CD4-positive, alpha-beta T cell treated with Interleukin-4 for 4 hours (primary cell): ENCODE results near the gene NDUFA13.

Experiments used
- DNase-seq: peaks from one replicate; pipeline ENCODE4 v3.0.0-alpha.2; 2020

The NDUFA13 gene

DNA sequence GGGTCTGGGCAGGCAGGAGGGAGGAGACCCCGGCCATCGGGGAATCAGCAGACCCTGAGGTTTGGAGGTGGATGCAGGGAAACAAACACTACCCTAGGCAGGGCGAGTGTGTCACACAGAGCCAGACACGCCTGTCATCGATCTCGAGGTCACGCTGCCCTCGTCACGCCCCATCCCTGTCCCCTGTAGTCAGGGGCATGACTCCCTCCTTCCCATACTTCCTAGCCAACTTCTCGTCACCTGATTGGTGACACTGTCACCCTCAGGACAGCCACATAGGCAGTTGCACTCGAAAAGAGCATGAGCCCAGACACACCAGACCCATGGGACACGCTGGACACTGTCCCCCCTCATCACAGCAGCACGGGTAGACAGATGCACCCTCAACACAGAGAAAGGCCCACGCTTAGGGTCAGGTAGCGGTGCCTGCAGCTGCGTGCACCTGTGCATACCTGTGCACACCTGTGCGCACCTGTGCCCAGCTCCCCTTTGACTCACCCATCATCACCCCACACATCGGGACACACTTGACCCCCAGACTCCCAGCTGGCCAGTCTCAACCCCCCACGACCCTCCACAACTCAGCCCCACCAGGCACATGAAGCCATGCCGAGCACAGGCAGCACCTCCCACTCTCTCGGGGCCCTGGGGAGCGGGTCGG is 33.9 kb downstream of the NDUFA13 start:
- DNase-seq = no peak

DNA sequence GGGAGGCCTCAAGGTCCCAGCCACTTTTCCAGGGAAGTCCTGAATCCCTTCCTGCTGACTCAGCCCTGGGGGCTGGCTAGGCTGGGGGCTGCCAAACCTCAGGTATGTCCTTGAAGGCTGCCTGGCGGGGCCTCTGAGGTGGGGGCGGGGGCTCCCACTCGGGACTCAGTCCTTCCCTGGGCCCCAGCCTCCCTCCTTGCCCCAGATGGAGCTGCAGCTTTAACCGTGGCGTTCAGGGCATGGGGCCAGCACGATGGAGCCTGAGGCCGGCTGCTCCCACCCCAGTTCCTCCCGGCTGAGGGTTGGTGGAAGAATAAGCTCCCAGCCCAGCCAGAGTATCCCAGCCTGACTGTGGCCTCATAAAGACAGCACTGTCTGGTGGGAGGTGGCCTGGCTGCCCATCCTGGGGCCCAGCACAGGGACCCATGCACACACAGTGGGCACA is 34.5 kb downstream of the NDUFA13 start:
- DNase-seq = no peak

DNA sequence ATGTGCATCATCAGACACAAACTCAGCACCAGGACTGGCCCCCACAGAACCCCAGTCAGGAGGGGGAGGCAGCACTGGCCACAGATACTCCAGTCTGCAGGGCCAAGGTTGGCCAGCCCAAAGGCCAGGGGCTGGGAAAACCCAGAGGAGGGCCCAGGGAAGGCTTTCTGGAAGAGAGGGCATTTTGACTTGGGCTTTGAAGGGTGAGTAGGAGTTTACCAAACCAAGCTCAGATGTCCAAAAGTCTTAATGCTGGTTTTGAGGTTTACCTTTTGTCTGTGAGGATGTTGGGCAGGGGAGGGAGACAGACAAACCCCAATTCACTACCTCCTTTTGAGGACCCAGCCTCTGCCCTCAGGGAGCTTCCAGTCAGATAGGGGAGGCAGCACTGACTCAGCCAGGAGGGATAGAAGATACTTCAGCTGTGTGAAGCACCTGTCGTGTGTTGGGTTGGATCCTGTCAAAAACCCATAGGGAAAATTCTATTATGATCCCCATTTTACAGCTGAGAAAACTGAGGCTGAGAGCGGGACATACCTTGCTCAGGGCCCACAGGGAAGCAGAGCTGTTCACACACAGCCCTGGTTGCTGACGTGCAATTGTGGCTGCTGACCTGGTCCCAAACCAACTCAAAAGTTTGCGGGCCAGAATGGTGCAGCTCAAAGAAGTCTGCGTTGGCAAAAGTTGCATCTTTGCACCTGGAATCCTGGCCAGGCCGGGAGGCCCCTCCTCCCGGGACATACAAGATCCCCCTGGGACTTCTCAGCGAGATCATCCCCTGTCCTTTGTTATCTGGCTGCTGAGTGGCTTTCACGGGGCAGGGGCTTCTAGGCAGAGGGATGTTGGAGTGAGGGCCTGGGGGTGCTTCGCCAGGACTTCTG is 35.2 kb downstream of the NDUFA13 start:
- DNase-seq = no peak

DNA sequence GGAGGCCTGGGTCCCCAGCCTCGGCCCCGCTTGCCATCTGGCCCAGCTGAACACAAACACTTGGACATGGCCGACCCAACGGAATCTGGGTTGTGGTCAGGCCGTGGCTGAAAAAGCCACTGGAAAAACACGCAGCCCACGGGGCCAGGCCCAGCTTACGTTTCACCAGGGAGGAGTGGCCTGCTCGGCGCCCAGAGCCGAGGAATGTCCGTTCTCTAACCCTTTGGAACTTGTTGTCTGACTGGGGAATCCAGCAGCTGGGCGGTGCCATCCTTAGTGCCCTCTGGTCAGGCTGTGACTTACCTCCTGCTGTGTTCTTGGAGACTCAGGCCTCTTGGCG is 35.8 kb downstream of the NDUFA13 start:
- no peak for DNase-seq

DNA sequence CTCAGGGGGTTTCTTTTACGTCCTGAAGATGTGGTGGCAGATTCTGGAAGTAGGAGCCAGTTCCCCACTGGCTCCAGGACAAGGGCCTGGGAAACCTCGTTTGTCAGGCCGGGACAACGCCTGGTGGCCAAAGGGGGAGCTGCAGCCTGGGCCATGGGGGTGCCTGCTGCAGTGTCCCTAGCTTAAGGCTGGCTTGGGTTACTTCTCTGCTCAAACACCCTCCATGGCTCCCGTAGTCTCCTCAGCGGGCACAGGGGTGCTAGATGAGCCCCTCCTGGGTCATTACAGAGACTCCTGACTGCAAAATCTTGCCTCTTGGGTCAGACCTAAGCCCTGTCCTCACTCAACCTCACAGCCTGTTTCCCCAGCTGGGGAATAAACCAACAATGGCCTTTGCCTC is 36.8 kb downstream of the NDUFA13 start:
- DNase-seq = no peak

DNA sequence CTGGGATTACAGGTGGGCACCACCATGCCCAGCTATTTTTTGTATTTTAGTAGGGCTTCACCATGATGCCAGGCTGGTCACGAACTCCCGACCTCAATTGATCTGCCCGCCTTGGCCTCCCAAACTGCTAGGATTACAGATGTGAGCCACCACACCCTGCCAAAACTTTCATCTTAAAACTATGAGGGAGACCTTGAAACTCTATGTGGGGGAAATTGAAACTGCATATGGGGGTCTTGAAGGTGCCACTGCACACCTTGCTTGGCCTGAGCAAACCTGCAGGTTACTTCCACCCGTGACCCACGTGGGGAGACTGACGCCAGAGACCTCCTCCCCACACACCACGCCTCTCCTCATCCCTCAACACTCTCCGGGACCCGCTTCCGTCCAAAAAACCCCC is 37.6 kb downstream of the NDUFA13 start:
- no peak for DNase-seq

DNA sequence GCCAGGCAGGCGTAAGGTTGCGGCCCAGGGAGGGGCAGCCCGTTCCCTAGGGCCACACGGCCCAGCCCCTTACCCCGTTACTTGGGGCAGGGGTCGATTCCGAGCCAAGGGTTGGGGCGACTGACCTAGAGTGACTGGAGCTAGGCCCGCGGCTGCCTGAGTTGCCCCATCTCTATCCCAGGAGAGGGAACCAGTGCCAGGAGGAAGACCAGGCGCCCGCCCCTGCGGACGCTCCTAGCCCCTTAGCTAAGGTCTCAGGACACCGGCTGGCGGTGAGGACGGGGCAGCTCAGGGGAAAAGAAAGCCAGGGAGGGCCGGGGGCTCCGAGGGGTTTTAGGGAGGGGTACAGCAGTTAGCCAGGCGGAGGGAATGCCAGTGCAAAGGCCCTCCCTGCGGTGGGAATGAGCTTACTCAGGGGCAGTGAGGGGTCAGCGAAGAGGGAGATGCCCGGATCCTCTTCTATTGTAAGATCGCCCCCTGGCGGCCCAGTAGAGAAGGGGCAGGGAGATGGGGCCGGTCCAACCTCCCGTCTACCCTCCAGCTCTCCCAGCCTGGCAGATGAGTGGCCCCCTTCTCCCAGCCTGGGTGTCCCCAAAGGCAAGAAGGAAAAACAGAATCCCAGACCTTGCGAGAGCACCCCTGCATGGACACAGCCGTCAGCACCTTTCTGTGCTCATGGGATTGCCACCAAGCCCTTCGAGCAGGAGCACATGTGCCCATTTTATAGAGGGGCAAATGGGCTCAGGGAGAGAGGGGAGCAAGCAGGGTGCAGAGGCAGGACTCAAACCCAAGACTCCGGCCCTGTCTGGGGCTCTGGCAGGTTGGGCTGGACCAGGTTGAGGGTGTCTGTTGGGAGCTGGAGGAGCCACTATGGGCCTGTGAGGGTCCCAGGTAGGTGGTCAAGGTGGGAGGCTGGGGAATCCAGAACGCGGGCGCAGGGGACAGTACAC is 38.3 kb downstream of the NDUFA13 start:
- DNase-seq = peak; percentile 44

DNA sequence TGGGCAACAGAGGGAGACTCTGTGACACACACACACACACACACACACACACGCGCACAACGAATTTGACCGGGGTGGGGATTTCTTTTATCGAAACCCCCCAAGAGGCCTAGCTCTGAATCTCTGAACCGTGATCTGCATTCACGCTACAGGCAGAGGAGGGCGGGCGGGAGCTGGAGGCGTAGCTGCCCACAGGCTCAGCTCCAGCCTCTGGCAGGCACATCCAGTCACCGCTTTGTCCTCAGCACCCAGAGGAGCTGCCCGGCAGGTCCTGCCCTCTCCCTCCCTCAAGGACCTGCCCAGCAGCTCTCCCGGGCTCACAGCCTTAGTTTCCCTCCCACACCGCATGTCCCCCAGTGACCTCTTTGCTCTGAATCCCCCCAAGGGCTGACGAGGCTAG is 42.0 kb downstream of the NDUFA13 start:
- no peak for DNase-seq

DNA sequence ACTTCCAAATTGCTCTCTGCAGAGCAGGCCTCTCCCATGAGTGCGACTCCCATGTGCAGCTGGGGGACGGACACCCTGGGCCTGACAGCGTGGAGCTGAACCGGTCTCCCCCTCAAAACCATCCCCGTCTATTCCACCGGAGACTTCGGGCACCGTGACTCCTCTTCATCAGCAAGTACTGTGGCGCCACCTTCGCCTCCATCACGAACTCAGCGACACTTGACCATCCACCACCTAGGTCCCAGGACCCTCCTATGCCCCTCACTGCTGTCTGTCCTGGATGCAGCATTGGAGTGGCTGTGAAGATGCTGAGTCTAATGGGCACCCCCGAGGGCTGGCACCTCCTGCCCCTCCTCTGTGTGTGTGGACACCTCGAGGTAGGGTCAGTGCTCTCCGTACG is 42.6 kb downstream of the NDUFA13 start:
- DNase-seq = no peak

DNA sequence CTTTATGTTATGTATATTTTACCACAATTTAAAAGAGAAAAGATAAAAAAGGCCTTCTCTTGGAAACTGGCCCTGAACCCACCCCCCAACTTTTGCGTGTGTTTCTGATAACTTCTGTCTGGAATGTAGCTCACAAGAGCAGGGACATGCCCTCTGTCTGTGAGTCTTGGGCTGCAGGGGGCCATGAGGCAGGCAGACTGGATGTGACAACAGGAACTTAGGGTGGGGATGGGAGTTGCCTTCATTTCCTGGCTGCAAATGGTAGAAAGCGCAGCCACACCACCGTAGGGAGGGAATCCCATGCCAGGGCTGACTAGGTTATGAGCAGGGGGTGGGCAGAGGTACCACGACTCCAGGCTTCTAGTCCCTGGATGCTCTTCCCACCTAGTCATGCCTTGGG is 43.9 kb downstream of the NDUFA13 start:
- no peak for DNase-seq

DNA sequence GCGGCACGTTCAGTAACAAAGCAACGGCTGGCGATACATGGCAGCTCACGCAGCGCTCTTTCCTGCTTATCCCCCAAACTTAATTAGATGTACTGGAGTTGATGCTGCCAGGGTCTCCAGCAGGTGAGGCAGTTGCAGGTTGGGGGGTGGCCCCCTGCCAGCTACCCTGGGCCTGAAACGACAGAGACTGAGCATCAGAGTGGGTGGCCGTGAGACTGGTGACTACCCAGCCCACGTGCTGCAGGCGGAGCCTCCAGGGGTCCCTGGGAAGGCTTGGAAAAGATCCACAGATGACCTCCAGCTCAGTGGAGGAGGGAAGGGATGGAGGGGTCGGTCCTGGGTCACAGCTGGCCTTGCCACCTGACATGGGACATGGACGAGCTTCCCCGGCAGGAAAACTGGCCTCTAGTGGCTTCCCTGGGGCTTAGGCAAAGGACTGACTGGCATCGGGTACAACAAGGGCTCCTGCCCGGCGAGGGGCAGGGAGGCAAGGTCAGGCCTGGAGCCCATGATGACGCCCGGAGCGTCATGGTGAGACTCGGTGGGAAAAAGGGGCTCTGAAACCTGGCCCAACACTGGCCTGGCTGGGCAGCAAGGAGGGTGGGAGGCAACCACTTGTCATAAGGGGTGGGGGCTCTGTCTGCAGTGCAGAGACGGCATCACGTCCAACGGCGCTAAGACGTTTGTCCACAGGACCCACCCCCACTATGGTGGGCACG is 46.1 kb downstream of the NDUFA13 start:
- no peak for DNase-seq

DNA sequence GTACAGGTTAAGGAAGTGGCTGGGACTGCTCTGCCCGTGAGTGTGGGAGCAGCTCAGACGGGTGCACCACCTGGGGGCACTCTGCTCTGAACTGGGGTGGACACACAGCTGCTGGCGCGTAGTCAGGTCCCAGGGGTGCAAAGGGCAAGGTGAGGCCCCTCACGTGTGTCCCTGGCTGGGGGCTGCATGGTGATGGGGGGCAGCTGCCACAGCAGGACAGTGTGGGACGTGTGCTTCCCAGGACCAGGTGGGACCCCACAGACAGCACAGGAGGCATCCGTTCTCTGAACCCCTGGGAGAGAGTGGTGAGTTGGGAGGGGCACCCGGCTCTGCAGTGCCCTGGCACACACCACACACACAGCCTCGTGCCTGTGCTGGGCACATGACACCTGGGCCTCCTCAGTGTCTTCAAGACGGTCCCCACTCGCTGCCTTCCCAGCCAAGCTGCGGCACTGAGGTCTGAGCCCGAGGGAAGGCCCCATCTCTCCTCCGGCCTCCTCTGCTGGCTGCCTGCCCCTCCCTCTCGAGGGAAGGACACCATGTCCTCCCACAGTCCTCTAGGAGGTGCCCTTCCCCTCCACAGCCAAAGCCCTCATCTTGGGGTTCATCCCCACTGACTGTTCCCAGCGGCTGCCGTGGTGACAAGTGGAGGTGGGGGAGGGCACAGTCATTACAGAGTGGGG is 46.8 kb downstream of the NDUFA13 start:
- peak; percentile 44 for DNase-seq

DNA sequence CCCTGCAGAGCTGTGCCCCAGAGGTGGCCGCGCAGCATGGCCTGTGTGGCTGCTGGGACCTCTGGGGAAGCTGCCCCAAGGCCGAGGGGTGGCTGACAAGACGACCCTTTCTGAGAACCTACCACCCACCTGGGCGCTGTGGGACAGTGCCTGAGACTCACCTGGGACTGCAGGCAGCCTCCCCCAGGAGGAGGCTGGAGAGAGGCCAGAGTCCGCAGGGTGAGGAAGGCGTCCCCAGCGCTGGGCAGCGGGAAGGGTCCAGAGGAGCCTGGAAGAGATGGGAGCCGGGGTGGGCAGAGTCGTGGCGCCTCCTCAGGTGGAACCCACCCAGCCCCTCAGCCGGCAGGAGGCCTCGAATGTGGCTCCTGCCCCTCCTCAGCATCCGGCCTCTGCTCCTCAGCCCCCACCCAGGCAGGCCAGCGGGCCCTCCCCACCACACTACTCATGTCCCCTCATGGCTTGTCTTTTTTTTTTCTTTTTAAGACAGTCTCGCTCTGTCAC is 47.4 kb downstream of the NDUFA13 start:
- no peak for DNase-seq

DNA sequence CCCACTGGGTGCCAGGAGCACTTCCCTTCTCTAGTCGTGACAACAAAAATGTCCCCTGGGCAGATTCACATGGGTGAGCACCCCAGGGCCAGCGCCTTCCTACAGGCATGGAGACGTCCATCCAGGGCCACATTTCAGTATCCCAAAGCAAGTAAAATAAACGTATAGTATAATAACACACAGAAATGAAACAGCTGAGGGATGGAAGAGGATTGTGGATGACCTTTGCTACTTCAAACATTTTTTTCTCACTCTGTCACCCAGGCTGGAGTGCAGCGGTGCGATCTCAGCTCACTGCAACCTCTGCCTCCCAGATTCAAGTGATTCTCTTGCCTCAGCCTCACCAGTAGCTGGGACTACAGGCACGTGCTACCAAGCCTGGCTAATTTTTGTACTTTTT is 50.3 kb downstream of the NDUFA13 start:
- no peak for DNase-seq

DNA sequence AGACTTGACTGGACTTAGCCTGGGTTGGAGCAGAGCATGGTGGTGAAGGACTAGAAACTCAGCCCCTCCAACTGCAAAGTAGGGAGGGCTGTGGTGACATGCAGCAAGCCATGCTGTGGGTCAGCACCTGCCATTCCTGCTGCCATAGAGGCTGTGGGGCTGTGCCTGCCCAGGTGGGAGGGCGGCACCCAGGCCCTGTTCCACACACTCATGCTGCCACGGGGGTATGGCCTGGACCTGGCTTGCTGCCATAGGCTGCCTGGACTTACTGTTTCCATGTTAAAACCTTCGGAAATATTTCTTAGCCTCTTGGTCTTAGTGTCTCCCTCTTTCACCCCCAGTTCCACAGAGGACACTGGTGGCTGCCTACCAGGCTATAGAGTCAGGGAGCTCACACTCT is 51.4 kb downstream of the NDUFA13 start:
- DNase-seq = no peak

DNA sequence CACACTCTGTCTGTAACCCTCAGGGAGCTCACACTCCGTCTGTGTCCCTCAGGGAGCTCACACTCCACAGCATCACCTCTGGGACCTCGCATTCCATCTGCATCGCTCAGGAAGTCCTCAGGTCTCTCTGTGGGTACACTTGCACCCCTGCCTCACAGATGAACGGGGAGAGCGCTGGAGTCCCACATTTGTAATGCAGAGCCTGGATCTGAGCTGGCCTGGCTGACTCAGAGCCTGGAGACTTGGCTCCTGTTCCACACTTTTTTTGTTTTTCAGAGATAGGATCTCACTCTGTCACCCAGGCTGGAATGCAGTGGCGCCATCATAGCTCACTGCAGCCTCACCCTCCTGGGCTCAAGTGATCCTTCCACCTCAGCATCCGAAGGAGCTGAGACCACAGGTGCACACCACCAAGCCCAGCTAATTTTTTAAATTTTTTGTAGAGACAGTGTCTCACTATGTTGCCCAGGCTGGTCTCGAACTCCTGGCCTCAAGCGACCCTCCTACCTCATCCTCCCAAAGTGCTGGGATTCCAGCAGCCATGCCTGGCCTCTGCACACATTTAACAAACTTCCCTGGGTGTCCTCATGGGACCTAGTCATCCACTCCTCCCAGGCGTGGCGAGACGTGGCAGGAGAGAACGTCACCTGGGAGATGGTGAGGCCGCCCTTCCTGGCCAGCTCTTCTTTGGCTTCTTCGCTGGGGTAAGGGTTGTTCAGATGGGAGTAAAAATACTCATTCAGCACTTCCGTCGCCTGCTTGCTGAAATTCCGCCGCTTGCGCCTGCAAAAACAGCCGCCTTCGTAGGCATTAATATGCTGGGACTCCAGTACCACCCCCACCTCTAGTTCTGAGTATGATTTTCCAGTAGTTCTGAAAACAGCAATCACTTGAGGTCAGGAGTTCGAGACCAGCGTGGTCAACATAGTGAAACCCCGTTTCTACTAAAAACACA is 53.1 kb downstream of the NDUFA13 start:
- DNase-seq = no peak

DNA sequence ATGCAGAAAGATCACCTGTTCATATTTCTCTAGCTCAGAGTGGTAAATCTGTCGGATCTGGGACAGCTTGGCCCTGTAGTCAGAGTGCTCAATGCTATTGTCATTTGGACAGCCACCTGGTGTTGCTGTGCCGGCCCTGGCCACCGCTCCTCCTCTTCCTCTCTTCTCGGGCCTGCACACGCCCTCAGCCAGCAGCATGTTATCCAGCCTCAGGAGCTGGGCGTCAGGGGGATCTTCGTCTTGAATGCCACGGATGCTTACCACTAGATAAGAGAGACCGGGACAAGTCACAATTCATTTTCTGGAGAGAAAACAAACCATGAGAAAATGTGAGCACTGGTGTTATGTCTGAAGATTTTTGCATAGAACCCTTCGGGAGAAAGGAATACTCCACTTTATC is 54.5 kb downstream of the NDUFA13 start:
- DNase-seq = no peak

DNA sequence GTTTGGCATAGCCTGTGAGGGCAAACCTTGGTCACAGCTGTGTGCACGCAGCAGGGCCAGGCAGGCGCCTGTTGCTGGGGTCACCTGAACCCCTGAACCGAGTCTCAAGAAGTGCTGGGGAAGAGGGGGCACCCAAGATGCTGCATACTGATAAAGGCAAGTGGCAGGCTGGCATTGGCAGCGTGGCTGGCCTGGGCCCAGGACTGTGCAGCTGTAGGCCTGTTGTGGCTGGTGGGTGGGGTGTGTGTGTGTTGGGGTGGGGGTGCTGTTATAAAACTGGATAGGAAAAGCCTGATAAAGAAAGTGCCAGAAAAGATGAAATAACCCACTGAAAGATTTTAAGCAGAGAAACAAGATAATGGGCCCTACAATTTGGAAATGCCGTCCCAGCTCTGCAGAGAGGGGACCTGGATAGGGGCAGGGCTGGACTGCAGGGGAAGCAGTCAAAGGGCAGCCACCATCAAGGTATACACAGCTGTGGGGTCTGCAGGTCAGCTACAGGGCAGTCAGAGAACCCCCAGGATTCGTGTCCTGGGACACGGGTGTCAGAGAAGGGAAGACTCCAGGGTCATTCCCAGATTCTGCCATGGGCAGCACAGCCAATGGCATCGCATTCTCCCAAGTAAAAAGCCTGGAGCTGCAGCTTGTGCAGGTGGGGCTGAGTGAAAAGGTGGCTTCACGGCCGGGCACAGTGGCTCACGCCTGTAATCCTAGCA is 55.2 kb downstream of the NDUFA13 start:
- DNase-seq = no peak

DNA sequence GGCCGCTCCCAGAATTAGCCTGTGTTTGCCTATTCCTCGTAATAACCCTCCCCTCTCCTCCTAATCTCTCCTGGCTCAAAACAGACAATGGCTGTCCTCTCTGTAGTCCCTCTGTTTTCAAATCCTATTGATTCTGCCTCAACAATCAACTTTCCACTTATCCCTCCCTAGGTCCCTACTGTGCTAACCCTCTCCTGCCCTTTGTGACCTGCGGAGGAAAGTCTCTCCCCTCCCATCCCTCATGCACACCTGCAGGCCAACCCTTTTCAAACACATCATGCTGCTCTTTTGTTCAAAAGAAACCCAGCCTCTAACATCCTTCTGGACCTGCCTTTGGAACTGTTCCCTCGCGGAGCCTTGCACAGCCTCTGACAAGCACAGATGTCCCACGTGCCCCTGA is 59.4 kb downstream of the NDUFA13 start:
- no peak for DNase-seq
